HG03159 (cell line): ENCODE measurements around the gene ARHGAP26.

Source experiments
- ATAC-seq: cut with Tn5 transposase; IDR thresholded peaks from one replicate; pipeline ENCODE4 v1.9.1; 2021; ENCODE audit warnings: mild to moderate bottlenecking, moderate library complexity; ENCODE audit not compliant: unreplicated experiment

The ARHGAP26 gene

GRCh38 chr5:142828797-142829535 lies 58.8 kb downstream of the ARHGAP26 start:
- no peak for ATAC-seq

DNA sequence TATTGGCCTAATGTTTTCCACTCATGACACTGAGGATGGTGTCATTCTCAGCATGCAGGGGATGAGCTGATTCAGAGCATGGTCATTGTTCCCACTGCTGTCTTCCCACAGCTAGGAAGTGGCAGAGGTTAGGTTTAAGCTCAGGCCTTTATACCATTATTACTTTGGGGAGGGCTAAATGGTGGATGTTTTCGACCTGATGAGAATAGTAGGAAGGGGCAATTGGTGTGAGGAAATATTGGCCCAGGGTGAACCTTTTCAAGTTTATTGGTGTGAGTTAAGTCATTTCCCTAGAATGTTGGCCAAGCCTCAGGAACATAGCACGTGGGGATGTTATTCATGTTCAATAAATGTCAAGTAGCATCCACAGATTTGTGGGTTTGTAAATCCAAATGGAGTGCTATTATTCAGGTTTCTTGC lies 59.6 kb downstream of the ARHGAP26 start:
- ATAC-seq, result no peak

DNA sequence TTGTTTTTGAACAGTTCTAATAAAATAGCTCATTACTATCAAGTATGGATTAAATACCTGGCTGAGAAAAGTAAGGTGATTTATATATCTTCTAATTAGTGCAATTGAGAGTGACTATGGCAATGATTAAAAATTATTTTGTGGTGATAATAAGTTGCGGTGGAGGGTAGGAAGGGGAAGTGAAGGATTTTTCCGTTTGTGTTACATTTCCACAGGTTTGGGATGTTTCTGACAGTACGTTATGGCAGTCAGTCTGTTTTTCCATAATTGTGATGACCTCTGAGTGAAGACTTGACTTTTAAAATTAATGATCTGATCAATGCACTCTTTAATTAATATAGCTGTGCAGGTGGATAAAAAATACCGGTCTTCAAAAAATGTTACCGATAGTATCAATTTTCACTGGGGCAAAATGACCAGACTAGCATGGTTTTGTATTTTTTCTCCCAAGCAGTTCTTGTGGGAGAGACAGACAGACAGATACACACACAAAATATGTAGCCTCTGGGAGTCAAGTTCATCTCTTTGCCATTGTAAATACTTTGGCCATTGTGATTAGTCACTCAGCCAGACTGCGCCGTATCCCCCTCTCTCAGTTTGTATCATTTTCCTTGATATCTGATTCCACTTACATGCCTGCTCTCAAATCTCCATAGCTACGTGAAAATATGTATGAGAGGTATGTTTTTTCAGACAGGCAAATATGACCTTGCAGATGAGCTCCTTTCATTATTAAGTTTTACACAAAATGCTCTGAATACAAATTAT lies 60.2 kb downstream of the ARHGAP26 start:
- no peak for ATAC-seq

DNA sequence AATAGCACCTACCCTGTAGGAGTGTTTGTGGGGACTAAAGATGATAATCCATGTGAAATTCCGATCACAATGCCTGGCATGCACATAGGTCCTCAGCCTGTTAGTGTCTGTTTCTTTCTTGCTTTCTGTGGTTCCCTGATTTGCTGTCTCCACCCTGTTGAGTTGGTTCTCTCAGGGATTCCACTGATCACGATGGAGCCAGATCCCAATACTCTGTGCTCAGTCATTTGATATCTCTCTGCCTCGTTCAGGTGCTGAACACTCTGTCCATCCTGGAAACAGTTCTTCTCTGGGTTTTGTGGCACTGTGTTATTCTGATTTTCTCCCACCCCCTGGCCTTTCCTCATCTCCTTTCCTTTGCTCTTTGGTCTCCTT lies 60.8 kb downstream of the ARHGAP26 start:
- ATAC-seq, result no peak

DNA sequence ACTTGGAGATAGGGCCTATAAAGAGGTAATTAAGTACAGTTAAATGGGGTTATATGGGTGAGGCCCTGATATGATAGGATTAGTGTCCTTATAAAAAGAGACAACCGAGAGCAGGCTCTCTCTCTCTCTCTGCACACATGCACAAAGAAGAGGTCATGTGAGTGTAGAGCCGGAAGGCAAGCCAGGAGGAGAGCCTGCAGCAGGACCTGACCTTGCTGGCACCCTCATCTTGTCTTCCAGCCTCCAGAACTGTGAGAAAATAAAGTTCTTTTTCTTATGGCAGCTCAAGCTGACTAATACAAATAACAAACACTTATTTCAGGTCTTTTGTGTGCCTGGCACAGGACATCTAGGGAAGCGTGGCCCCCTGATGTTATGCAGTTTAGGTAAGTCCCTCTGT lies 62.1 kb downstream of the ARHGAP26 start:
- no peak for ATAC-seq

GRCh38 chr5:142833517-142834449 lies 63.6 kb downstream of the ARHGAP26 start:
- ATAC-seq, result no peak

DNA sequence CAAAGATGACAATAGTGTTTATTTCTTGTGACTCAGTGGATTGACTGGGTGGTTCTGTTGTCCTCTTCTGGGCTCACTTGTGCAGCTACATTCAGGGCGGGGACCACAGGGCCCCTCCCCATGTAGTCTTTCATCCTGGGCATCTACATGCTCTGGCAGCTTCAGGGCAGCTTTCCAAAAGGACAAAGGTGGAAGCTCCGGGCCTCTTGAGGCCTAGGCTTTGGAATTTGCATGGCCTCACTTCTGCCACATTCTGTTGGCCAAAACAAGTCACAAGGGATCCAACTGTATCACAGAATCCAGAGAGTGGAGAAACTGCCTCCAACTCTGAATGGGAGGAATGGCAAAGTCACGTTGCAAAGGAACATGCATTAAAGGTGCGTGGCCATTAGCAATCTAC lies 64.3 kb downstream of the ARHGAP26 start:
- no peak for ATAC-seq

GRCh38 chr5:142835540-142835939 lies 65.4 kb downstream of the ARHGAP26 start:
- no peak for ATAC-seq

GRCh38 chr5:142836048-142836447 lies 65.9 kb downstream of the ARHGAP26 start:
- ATAC-seq, result no peak

- no peak for ATAC-seq
Measured at GRCh38 chr5:142837081-142837725, 67.0 kb downstream of the ARHGAP26 start.

- ATAC-seq, result no peak
Measured at GRCh38 chr5:142838845-142839244, 68.7 kb downstream of the ARHGAP26 start.

- ATAC-seq, result no peak
Measured at GRCh38 chr5:142839711-142840346, 69.7 kb downstream of the ARHGAP26 start.

DNA sequence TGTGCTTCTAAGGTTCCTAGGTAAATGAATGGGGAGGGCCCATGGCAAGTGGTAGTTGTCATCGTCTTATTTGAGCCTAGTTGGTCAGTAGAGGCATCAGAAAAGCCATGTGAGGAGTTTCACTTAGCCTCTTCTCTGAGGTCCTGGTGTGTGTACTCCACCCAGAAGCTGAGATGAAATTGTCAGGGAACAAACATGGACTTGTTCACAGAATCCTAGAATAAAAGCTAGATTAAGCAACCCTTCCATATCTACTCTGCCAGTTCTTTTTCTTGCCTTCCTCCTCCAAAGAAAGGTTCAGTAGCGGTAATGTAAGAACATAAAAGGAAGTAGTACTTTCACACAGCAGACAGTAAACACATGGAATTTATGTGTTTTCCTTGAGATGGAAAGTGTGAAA lies 70.4 kb downstream of the ARHGAP26 start:
- no peak for ATAC-seq

GRCh38 chr5:142841511-142842265 lies 71.5 kb downstream of the ARHGAP26 start:
- ATAC-seq, result no peak

GRCh38 chr5:142842994-142843905 lies 73.1 kb downstream of the ARHGAP26 start:
- no peak for ATAC-seq

DNA sequence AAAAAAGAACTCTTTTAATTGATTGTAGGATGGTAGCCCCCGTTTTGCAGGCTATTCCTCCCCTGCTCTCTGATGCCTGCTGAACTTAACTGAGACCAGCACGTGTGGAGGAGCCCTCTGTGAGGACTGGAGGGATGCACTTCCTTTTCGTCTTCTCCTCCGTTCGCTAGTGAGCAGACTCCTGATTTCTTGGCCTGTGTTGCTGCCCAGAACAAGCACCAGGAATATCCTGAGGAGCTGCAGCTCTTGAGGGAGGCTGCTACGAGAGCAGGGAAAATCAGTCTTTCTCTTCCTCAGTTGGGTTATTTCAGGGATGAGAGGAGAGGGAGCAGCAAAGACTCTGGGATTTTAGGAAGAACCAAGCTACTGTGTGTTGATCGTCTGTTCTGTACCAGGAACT lies 74.7 kb downstream of the ARHGAP26 start:
- ATAC-seq, result no peak

DNA sequence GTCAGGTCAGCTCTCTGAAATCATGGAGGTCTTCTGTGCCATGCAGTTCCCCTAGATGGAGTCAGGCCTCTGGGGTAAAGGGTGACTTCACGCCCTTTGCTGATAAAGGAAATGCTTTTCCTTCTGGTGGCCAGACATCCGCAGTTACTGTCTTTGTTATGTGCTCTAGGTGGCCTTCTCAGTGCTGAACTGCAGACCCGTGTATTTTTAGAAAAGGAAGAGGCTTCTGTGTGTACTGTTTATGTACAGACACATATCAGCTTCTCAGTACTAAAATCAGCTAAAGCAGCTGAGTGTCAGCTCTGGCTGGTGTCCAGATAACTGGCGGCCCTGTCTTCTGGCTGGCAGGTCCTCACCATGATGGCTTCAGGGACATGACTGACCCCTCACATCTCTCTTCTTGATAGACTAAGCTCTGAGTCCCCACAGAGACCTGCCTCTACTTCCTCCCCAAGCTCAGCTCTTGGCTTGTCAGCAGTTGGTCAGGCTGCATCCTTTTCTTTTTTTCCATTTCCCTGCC lies 75.3 kb downstream of the ARHGAP26 start:
- peak; percentile 48 for ATAC-seq

DNA sequence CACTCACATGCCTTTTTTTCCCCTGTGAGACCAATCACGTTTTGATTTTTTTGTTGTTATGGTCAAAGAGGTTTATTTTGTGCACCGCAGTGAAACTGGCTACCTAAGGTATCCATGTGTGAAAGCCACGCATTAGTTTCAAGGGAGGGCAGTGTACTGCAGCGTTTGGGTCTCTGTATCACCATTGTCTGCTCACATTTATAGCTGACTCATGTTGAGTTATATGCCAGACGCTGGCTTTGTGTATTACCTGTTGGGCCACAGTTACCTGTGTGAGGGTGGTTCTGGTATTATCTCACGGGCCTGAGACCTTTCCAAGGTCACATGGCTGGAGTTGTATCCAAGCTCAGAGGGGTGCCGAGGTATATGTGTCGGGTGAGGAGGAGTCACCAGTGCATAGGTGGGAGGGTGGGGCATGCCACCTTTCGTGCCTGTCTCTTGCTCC lies 75.8 kb downstream of the ARHGAP26 start:
- ATAC-seq, result peak; percentile 59
